Type B pancreatic cell (in vitro differentiated cells): ENCODE measurements around the gene CHST7. TPM values are rescaled to one million over a fixed set of nuclear protein-coding genes. Genes with fewer than 3 reads are reported as not detected.

Source experiments
- DNase-seq: peaks from one replicate; pipeline ENCODE4 v3.0.0; 2021; ENCODE audit warnings: mixed read lengths; ENCODE audit not compliant: unreplicated experiment; ENCODE audit errors: extremely low spot score
- H3K27ac Mint-ChIP-seq: 2 replicates; pipeline ENCODE4 v1.8.0; 2021; ENCODE audit warnings: mild to moderate bottlenecking, mixed read lengths
- H3K27me3 Mint-ChIP-seq: 2 replicates; pipeline ENCODE4 v1.8.0; 2021; ENCODE audit warnings: mixed read lengths
- H3K36me3 Mint-ChIP-seq: 2 replicates; pipeline ENCODE4 v1.8.0; 2021; ENCODE audit warnings: mixed read lengths
- H3K4me1 Mint-ChIP-seq: one replicate; pipeline ENCODE4 v1.8.0; 2021; ENCODE audit warnings: mixed read lengths; ENCODE audit not compliant: unreplicated experiment
- H3K4me3 Mint-ChIP-seq: 2 replicates; pipeline ENCODE4 v1.8.0; 2021; ENCODE audit warnings: mild to moderate bottlenecking, mixed read lengths
- H3K9me3 Mint-ChIP-seq: 2 replicates; pipeline ENCODE4 v1.8.0; 2021; ENCODE audit warnings: mixed read lengths
- CTCF ChIP-seq: fragments of 200-600 bp; sonication (generic); conservative IDR thresholded peaks from 2 replicates; pipeline ENCODE4 v1.5.0; 2021; ENCODE audit warnings: antibody characterized with exemption, mild to moderate bottlenecking
- total RNA-seq: library from RNA; stranded (reverse); gene quantifications from 2 replicates; pipeline ENCODE4 v1.2.1, GENCODE V29; 2021; ENCODE audit warnings: low replicate concordance

CHST7 gene
- total RNA-seq, 1 donor from 2014 or later: 3.8 TPM

GRCh38 chrX:46575991-46576392 is 2.4 kb downstream of the CHST7 start:
- no peak for TF ChIP-seq CTCF
- DNase-seq: no peak
- no peaks in the 10 kb centered on the region for H3K36me3 Mint-ChIP-seq
- peaks cover 10% of the 10 kb centered on the region for H3K4me1 Mint-ChIP-seq
- no peaks in the 10 kb centered on the region for H3K9me3 Mint-ChIP-seq
- H3K27ac Mint-ChIP-seq: no peak overlapping the region
- H3K27me3 Mint-ChIP-seq: peaks cover 30% of the 10 kb centered on the region
- H3K4me3 Mint-ChIP-seq: peak overlapping the region; percentile 77

- DNase-seq: no peak
- peak overlapping the region; percentile 77 for H3K4me3 Mint-ChIP-seq
- no peaks in the 10 kb centered on the region for H3K36me3 Mint-ChIP-seq
- H3K9me3 Mint-ChIP-seq: no peaks in the 10 kb centered on the region
- H3K27ac Mint-ChIP-seq: no peak overlapping the region
- TF ChIP-seq CTCF: no peak
- peaks cover 10% of the 10 kb centered on the region for H3K4me1 Mint-ChIP-seq
- peaks cover 30% of the 10 kb centered on the region for H3K27me3 Mint-ChIP-seq
Observed at GRCh38 chrX:46576458-46576857, 2.9 kb downstream of the CHST7 start.

- H3K27ac Mint-ChIP-seq: no peak overlapping the region
- no peak for TF ChIP-seq CTCF
- no peak for DNase-seq
- H3K4me3 Mint-ChIP-seq: peak overlapping the region; percentile 77
- no peaks in the 10 kb centered on the region for H3K36me3 Mint-ChIP-seq
- no peaks in the 10 kb centered on the region for H3K9me3 Mint-ChIP-seq
- peaks cover 10% of the 10 kb centered on the region for H3K4me1 Mint-ChIP-seq
- peaks cover 23% of the 10 kb centered on the region for H3K27me3 Mint-ChIP-seq
Observed at GRCh38 chrX:46577221-46578005, 3.8 kb downstream of the CHST7 start.

- DNase-seq: no peak
- Mint-ChIP-seq H3K4me3 (no peak overlapping the region), H3K9me3 (no peaks in the 10 kb centered on the region), H3K36me3 (no peaks in the 10 kb centered on the region), H3K4me1 (peaks cover 18% of the 10 kb centered on the region), H3K27me3 (peaks cover 17% of the 10 kb centered on the region), H3K27ac (no peak overlapping the region)
- TF ChIP-seq CTCF: no peak
Observed at GRCh38 chrX:46579250-46579649, 5.7 kb downstream of the CHST7 start.

GRCh38 chrX:46580613-46581012 is 7.0 kb downstream of the CHST7 start:
- peaks cover 23% of the 10 kb centered on the region for H3K4me1 Mint-ChIP-seq
- H3K27ac Mint-ChIP-seq: no peak overlapping the region
- no peak overlapping the region for H3K4me3 Mint-ChIP-seq
- no peak for DNase-seq
- H3K27me3 Mint-ChIP-seq: peaks cover 14% of the 10 kb centered on the region
- no peaks in the 10 kb centered on the region for H3K36me3 Mint-ChIP-seq
- H3K9me3 Mint-ChIP-seq: no peaks in the 10 kb centered on the region
- TF ChIP-seq CTCF: no peak
